Gastrocnemius medialis (tissue), 4 donors: ENCODE results near the gene TYMP. TPM values are rescaled to one million over a fixed set of nuclear protein-coding genes. Genes with fewer than 3 reads are reported as not detected.
A peak's percentile ranks its signal among the peaks of the same experiment; 100 is the strongest.

Experiments
- ATAC-seq, 2 donors: fragments of 150-250 bp; one replicate each; pipeline ENCODE4 v1.9.1; 2016
- DNase-seq, 2 donors: peaks; one replicate each; pipeline ENCODE4 v3.0.0-alpha.2; 2019
- H3K27ac ChIP-seq, 4 donors: fragments of 200-600 bp; sonication (generic); 1 replicate in 1 of 4; 2 replicates in 3 of 4; pipeline ENCODE4 v1.5.1; 2016 to 2018; ENCODE audit warnings: mild to moderate bottlenecking in 2 of 4, moderate library complexity in 1 of 4
- H3K27me3 ChIP-seq, 3 donors: fragments of 200-600 bp; sonication (generic) in 2 of 3; 1 replicate in 1 of 3; 2 replicates in 2 of 3; pipeline versions ENCODE4 v1.5.1 to v1.6.0; 2016 to 2019; ENCODE audit warnings: mild to moderate bottlenecking in 1 of 3, moderate library complexity in 1 of 3
- H3K36me3 ChIP-seq, 2 donors: fragments of 200-600 bp; sonication (generic) in 1 of 2; one replicate each; pipeline ENCODE4 v1.5.1; 2017 to 2018
- H3K4me1 ChIP-seq, 2 donors: fragments of 200-600 bp; sonication (generic) in 1 of 2; one replicate each; pipeline ENCODE4 v1.5.1; 2016 to 2017; ENCODE audit warnings: mild to moderate bottlenecking in 2 of 2
- H3K4me3 ChIP-seq, 4 donors: fragments of 200-600 bp; sonication (generic) in 3 of 4; 1 replicate in 1 of 4; 2 replicates in 3 of 4; pipeline ENCODE4 v1.5.1; 2016 to 2019; ENCODE audit warnings: mild to moderate bottlenecking in 2 of 4
- H3K9me3 ChIP-seq, 3 donors: fragments of 200-600 bp; sonication (generic) in 2 of 3; 1 replicate in 1 of 3; 2 replicates in 2 of 3; pipeline ENCODE4 v1.5.1; 2016 to 2019
- POLR2A ChIP-seq, 2 donors: fragments of 450-650 bp; IDR thresholded peaks; one replicate each; pipeline ENCODE4 v1.6.1; 2017; ENCODE audit warnings: antibody characterized with exemption in 2 of 2, mild to moderate bottlenecking in 2 of 2, moderate library complexity in 2 of 2
- in situ Hi-C, 4 donors: fragments of 200-750 bp; cut with MboI; loops; one replicate each; pipeline versions ENCODE4 v1.15.0 to v1.8.0; 2017; ENCODE audit warnings: low sequenced_read_pairs in 4 of 4
- intact Hi-C: fragments of 100-400 bp; cut with DNase I; formaldehyde crosslinking; loops from one replicate; pipeline ENCODE4 v1.15.1; 2023; ENCODE audit warnings: low total_unique reads
- total RNA-seq, 4 donors: library from RNA; depleted of rRNA; stranded (reverse); fragments of >200 nt; gene quantifications; one replicate each; pipeline versions ENCODE4 v1.1.0 to v1.2.3, GENCODE V29; 2016
- TF ChIP-seq, protein P1 (sequence below), 5 experiments: fragments of 450-650 bp in 3 of 5; fragments of 200-600 bp in 2 of 5; sonication (generic) in 2 of 5; IDR thresholded peaks in 4 of 5; conservative IDR thresholded peaks in 1 of 5; 1 replicate in 4 of 5; 2 replicates in 1 of 5; pipeline ENCODE4 v1.5.1; 2016 to 2019; ENCODE audit warnings: antibody characterized with exemption in 5 of 5, mild to moderate bottlenecking in 3 of 5, moderate library complexity in 3 of 5

The TYMP gene
- total RNA-seq, 4 donors from 2014 or later: 8.8 to 15.8 (median 11.8) TPM

DNA sequence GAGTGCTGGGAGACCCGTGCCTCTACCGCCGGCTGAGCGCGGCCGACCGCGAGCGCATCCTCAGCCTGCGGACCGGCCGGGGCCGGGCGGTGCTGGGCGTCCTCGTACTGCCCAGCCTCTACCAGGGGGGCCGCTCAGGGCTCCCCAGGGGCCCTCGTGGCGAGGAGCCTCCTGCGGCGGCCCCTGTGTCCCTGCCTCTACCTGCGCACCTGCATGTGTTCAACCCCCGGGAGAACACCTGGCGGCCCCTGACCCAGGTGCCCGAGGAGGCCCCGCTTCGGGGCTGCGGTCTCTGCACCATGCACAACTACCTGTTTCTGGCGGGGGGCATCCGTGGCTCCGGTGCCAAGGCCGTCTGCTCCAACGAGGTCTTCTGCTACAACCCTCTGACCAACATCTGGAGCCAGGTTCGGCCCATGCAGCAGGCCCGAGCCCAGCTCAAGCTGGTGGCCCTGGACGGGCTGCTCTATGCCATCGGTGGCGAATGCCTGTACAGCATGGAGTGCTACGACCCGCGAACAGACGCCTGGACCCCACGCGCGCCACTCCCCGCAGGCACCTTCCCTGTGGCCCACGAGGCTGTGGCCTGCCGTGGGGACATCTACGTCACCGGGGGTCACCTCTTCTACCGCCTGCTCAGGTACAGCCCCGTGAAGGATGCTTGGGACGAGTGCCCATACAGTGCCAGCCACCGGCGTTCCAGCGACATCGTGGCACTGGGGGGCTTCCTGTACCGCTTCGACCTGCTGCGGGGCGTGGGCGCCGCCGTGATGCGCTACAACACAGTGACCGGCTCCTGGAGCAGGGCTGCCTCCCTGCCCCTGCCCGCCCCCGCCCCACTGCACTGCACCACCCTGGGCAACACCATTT, 19.3 kb upstream of the TYMP start:
- ATAC-seq: no peak
- TF ChIP-seq POLR2A (IDR thresholded peaks at IDR 0.05): no peak
- TF ChIP-seq, protein P1, sequence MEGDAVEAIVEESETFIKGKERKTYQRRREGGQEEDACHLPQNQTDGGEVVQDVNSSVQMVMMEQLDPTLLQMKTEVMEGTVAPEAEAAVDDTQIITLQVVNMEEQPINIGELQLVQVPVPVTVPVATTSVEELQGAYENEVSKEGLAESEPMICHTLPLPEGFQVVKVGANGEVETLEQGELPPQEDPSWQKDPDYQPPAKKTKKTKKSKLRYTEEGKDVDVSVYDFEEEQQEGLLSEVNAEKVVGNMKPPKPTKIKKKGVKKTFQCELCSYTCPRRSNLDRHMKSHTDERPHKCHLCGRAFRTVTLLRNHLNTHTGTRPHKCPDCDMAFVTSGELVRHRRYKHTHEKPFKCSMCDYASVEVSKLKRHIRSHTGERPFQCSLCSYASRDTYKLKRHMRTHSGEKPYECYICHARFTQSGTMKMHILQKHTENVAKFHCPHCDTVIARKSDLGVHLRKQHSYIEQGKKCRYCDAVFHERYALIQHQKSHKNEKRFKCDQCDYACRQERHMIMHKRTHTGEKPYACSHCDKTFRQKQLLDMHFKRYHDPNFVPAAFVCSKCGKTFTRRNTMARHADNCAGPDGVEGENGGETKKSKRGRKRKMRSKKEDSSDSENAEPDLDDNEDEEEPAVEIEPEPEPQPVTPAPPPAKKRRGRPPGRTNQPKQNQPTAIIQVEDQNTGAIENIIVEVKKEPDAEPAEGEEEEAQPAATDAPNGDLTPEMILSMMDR (IDR thresholded peaks at IDR 0.05 in 4 of 5, conservative IDR thresholded peaks at IDR 0.05 in 1 of 5): no peak
- in situ Hi-C loops: no loop called here
- Histone ChIP-seq H3K4me3 (peak overlapping the region; percentile 13 to 43 (median 23)), H3K9me3 (no peaks in the 10 kb centered on the region), H3K4me1 (peaks cover 9% of the 10 kb centered on the region in 2 donors), H3K36me3 (no peaks in the 10 kb centered on the region), H3K27ac (no peak overlapping the region), H3K27me3 (peaks cover 33 to 49% (median 47%) of the 10 kb centered on the region in 3 donors)
- intact Hi-C loops: no loop called here
- DNase-seq: no peak

DNA sequence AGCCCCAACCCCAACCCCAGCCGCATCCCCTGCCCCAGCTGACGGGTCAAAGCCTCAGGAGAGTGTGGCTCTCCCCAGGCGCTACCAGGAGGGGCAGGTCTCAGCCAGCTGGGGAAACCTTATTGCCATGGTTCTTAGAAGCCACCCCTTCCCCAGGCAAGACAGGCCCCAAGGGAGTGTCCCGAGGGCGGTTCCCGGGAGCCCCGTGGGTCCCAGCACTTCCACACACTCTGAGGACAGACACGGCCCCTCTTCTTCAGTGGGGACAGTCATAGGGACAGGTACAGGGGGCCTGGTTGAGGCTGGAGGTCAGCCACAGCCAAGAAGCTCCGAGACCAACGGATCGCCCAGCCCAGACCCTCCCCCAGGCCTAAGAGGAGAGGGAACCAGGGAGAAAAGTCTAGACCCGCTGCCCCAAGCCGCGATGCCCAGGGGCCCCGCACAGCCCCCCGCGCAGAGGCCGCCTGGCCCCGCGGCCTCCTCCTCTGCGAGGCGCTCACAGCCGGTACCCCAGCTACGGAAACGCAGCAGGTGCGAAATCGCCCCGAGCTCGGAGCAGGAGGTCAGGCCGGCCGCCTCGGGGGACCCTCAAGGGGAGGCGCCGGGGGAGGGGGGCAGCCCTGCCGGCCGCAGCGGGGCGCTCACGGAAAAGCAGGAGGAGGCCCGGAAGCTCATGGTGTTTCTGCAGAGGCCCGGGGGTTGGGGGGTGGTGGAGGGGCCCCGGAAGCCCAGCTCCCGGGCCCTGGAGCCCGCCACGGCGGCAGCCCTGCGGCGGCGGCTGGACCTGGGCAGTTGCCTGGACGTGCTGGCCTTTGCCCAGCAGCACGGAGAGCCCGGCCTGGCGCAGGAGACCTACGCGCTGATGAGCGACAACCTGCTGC, 18.5 kb upstream of the TYMP start:
- H3K4me3 ChIP-seq: peak overlapping the region; percentile 13 to 43 (median 23)
- peaks cover 33 to 54% (median 53%) of the 10 kb centered on the region in 3 donors for H3K27me3 ChIP-seq
- intact Hi-C loops: no loop called here
- H3K4me1 ChIP-seq: peaks cover 9 to 13% of the 10 kb centered on the region in 2 donors
- no peak overlapping the region for H3K27ac ChIP-seq
- no peaks in the 10 kb centered on the region for H3K9me3 ChIP-seq
- TF ChIP-seq POLR2A (IDR thresholded peaks at IDR 0.05): no peak
- TF ChIP-seq, protein P1 (IDR thresholded peaks at IDR 0.05 in 4 of 5, conservative IDR thresholded peaks at IDR 0.05 in 1 of 5): no peak
- in situ Hi-C loops: no loop called here
- ATAC-seq (no peak), DNase-seq (no peak)
- H3K36me3 ChIP-seq: no peaks in the 10 kb centered on the region

DNA sequence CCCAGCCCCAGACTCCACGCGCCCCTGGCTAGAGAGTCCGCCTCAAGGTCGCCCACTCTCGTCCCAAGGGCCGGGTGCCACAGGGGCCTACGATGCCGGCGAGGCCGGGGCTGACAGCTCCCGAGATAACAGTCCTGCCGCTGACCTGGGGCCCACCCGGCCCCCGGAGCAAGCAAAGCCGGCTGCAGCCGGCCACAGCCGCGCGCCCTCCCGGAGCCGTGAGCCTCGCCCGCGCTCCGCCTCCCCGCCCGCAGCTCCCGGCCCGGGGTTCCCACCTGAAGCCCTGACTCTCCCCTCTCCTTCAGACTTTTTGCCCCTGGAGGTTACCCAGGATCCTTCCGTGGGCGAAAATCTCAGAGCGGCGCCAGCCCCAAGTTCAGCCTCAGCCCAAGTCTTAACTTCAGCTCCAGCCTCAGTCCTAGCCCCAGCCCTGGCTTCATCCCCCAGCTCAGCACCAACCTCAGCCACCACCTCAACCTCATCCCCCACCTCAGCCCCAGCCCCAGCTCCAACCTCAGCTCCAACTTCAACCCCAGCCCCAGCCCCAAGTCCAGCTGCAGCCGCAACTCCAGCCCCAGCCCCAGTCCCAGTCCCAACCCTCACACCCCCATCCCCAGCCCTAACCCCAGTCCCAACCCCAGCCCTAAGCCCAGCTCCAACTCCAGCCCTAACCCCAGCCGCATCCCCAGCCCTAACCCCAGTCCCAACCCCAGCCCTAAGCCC, 17.6 kb upstream of the TYMP start:
- peaks cover 33 to 54% (median 53%) of the 10 kb centered on the region in 3 donors for H3K27me3 ChIP-seq
- DNase-seq (no peak), ATAC-seq (no peak)
- no peak overlapping the region for H3K4me3 ChIP-seq
- in situ Hi-C loops: no loop called here
- H3K4me1 ChIP-seq: peaks cover 9 to 13% of the 10 kb centered on the region in 2 donors
- no peaks in the 10 kb centered on the region for H3K9me3 ChIP-seq
- TF ChIP-seq POLR2A (IDR thresholded peaks at IDR 0.05): no peak
- TF ChIP-seq, protein P1 (IDR thresholded peaks at IDR 0.05 in 4 of 5, conservative IDR thresholded peaks at IDR 0.05 in 1 of 5): no peak
- intact Hi-C loops: no loop called here
- H3K27ac ChIP-seq: no peak overlapping the region
- no peaks in the 10 kb centered on the region for H3K36me3 ChIP-seq
